HG02981 (cell line): ENCODE data around the gene STRIP1.

ENCODE experiments used
- ATAC-seq: cut with Tn5 transposase; IDR thresholded peaks from one replicate; pipeline ENCODE4 v1.9.1; 2021; ENCODE audit warnings: mild to moderate bottlenecking, moderate library complexity; ENCODE audit not compliant: unreplicated experiment

Gene STRIP1

DNA sequence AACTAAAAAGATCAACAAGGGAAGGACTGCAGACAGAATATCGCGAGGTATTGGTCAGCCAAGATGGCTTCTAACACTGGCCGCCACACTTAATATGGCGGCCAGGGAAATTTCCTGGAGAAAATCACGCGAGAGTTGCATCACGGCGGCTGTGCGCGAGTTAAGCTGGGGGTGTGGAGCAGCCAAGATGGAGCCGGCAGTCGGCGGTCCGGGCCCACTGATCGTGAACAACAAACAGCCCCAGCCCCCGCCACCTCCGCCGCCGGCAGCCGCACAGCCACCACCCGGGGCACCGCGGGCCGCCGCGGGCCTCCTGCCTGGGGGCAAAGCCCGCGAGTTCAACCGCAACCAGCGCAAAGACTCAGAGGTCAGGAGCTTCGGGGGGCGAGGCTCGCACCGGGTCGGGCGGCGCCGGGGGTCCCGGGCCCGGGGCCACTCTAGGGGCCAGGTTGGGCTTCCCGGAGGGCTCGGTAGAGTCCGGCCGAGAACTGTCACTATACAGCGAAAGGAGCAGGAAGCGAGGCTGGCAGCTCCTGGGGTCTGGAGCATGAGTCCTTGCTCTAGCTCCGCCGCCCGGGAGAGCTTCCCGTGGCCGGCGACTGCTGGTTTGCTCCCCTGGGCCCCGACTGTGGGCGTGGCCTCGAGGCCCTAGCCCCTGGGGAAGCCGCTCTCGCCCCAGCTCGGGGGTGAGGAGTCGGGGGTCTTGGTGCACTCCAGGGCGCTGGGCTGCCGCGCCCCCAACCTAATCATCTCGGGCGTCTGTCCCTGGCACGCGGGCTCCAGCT is at the start of gene STRIP1:
STRIP1 (plus strand) TSS at position 174 of the 785 bp plus-strand sequence; CDS start at position 188, 14 bp downstream.
- peak; percentile 93 for ATAC-seq

- ATAC-seq = no peak
These were observed 49.0 kb upstream of the STRIP1 start for GRCh38 chr1:109985247-109986053.

GRCh38 chr1:109986054-109986444 is 48.4 kb upstream of the STRIP1 start:
- ATAC-seq = no peak

DNA sequence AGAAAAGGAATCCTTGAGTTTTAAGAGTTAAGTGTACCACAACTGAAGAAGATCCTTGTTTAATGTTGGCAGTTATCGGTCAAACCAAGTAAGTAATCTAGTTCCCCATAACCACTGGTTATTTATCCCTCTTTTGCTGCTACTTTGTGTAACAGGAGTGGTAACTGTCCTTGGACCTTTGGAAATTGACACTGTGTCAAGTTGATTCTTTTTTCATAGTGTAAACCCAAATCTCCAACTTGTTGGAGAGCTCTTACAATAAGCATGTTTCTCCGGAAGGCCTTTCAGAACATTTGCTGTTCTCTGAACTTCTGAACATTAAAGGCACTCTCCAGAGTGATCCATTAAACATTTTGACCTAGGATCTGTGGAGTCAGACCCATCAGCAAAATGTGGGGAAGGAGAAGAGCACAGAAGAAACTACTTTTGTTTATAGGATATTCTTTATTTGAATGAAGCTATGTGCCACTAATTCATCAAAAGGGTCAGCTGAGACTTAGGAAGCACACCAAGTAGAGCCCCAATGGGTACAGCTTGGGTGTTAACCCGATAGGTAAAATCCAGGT is 46.0 kb upstream of the STRIP1 start:
- ATAC-seq = no peak

GRCh38 chr1:109989506-109990301 is 44.7 kb upstream of the STRIP1 start:
- no peak for ATAC-seq

DNA sequence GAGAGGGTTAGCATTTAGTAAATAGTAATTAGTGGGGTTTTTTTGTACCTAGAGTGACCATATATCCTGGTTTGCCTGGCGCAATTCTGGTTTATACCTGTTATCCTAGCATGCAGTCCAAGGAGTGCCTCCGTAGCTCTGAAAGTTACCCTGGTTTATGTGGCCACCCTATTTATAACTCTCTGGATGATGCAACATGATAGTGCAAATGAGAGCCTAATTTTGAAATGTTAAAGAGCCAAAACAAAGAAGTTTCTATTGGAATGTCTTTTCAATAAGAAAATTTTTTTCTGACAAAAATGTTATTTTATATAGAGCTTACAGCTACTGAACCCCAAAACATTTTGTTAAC is 44.1 kb upstream of the STRIP1 start:
- ATAC-seq = no peak

GRCh38 chr1:109991400-109991925 is 43.0 kb upstream of the STRIP1 start:
- no peak for ATAC-seq

DNA sequence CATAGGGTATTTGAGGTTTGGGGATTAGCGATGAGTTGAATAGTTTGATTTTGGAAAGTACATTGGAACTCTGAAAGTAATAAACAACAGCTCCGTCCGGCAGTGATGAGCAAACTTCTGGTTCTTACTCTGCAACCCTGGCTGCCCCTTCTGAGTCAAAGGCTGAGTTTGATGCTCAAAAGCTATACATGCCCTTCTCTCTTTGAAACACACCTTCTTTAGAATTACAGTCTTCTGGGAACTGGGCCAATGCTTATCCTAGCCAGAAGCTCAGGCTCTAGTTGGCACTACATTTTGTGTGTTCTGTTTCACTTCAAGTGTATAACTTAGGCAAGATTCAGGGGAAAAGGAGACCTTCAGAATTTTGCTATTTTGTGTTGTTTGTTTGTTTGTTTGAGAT is 40.5 kb upstream of the STRIP1 start:
- ATAC-seq = no peak

DNA sequence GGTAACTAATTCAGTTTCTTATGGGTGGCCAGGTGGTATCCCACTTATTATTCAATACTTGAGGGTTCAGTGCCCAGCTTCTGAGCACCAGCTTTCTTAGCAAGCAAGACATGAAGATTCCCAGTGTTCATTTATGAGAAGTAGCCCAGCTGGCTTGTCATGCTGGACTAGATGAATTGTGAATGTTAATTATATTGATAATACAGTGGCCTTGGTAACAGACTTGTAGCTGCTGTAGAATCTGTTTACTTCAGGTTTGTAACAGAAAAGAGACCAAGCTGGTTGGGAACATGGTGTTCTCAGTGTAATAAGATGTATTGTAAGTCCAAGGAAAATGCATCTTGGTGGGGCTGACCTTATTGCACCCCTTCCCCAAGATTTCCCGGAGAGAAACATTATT is 39.8 kb upstream of the STRIP1 start:
- no peak for ATAC-seq

DNA sequence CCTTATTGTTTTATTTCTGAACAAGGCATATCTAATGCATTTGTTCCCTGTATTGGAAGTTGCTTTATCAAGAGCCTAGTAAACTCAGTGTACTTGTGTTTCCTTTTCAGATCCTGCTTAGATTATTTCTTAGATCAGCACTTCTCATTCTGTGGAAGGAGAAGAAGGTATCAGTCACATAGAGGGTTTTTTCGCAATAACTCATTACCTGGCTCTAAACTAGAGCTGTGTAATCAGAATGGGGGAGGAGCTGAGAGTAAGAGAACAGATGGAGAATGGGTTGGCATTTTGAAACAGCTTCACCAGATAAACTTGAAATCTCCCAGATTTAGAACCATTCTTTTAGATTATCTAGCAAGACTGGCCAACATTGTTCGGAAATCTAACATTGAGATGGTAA is 38.9 kb upstream of the STRIP1 start:
- ATAC-seq = no peak

- no peak for ATAC-seq
These were observed 37.9 kb upstream of the STRIP1 start for GRCh38 chr1:109996476-109996875.

DNA sequence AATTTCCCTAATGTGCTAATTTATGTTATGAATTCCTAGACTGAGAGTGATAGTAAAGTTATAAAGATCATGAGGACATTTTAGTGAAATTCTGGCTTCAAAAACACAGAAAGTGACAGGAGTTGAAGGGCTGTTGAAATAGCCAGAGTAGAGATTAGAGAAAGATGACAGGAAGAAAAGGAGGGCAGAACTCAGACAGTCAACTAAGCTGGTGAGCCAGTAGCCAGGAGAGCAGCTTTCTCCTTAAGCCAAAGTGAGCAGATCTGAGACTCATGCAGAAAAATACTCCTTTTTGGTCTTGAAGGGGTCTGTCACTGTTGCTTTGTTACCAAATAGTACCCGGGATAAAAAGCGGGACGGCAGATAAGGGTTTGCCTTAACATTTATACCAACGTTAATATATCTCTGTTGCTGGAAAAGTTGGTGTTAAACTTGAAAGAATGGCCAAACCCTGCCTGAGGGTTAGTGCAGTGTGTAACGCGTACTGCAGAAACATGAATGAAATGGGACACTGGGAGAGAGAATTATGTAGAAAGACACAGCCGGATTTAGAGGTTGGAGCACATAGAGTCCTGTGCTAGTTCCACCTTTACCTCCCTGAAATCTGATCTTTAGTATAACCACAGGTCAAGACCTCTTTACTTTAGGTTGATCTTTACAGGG is 37.1 kb upstream of the STRIP1 start:
- ATAC-seq = no peak

DNA sequence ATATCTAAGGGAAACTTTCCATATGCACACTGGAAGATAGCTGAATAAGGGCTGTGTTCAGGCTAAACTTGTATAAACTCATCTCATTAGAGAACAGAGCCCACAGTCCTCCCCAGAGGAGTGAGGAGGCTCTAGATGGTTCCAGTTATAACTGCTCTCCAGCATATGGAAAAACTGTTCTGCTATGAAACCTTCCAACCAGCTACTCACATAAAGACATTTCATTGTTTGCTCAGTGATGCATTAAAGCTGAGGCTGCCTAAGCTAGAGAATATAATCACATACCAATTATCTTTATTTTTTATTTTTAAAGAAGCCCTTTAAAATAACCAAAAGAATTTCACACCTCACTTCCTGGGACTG is 36.6 kb upstream of the STRIP1 start:
- ATAC-seq = no peak

GRCh38 chr1:110002695-110003094 is 31.7 kb upstream of the STRIP1 start:
- no peak for ATAC-seq

- peak; percentile 70 for ATAC-seq
These were observed 30.5 kb upstream of the STRIP1 start for GRCh38 chr1:110003747-110004428.

DNA sequence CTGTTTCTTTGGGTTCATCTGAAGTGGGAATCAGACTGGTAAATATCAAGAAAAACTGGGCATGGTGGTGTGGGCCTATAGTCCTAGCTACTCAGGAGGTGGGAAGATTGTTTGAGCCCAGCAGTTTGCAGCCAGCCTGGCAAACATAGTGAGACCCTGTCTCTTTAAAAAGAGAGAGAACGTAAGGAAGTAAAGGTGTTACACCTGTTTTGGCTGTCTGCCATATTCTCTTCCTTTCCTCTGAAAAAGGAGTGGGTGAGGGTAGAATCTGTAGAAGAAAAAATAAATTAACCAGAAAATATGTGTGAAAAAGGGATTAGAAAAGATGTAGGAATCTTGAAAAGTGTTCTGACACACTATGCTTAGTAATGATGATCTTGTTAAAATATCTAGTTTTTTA is 29.8 kb upstream of the STRIP1 start:
- no peak for ATAC-seq

- no peak for ATAC-seq
These were observed 28.5 kb upstream of the STRIP1 start for GRCh38 chr1:110005971-110006370.

GRCh38 chr1:110006516-110006915 is 27.9 kb upstream of the STRIP1 start:
- no peak for ATAC-seq

DNA sequence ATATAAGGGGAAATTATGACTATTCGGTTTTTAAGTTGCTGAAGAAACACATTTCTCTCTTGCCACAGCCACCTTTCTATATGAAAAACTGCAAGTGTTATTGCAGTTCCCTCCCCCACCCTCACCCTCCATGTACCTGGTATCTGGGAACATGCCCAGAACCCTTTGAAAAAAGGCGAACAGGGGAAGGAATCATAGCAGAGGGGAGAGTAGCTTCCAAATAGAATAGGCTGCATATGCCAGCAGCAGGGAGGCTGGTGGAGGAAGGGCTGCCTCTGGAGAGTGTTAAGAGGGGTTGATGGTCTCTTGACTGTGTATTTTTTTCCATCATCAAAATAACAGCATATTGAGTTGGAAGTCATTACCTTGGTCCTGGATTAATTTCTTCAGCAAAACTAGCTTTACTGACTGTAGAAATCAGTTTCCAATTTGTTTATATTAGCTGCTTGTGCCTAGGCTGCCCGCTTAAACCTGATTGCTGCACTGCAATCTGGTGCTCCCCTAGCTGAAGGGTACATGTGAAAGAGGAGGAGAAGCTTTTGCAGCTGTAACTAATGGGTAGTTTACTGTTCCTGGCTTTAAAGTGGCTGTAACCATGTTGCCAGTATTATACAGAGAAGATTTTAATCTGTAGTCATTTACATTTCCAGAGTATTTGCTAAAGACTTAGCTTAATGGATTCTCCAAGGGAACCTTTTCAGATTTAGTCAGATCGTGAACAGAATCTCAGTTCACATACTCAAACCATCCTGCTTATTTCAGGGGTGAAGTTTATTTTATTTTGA is 27.2 kb upstream of the STRIP1 start:
- ATAC-seq = no peak
